Natural killer cell (primary cell): ENCODE results near the gene AATF. TPM values are rescaled to one million over a fixed set of nuclear protein-coding genes. Genes with fewer than 3 reads are reported as not detected.

ENCODE experiments used
- ATAC-seq, 3 donors: fragments of 150-1000 bp in 2 of 3; fragments of 200-7000 bp in 1 of 3; cut with Tn5 transposase; 1 replicate in 1 of 3; 2 replicates in 2 of 3; pipeline ENCODE4 v1.10.0; 2021; ENCODE audit warnings: mild to moderate bottlenecking in 2 of 3, moderate library complexity in 2 of 3
- DNase-seq, 2 donors: peaks; one replicate each; pipeline versions ENCODE4 v3.0.0 to v3.0.0-alpha.2; 2013 to 2021; ENCODE audit warnings: mixed read lengths in 1 of 2
- H3K27ac ChIP-seq: one replicate; pipeline ENCODE4 v1.5.1; 2013; ENCODE audit warnings: mild to moderate bottlenecking, low read length
- H3K27me3 ChIP-seq: one replicate; pipeline ENCODE4 v1.6.1; 2013; ENCODE audit warnings: low read length; ENCODE audit not compliant: control insufficient read depth, insufficient read depth
- H3K36me3 ChIP-seq: one replicate; pipeline ENCODE4 v1.6.1; 2013; ENCODE audit warnings: low read length; ENCODE audit not compliant: control insufficient read depth, insufficient read depth
- H3K4me1 ChIP-seq: one replicate; pipeline ENCODE4 v1.6.1; 2013; ENCODE audit warnings: low read length; ENCODE audit not compliant: control insufficient read depth, insufficient read depth
- H3K4me3 ChIP-seq: one replicate; pipeline ENCODE4 v1.5.1; 2013; ENCODE audit warnings: low read length
- H3K9me3 ChIP-seq: one replicate; pipeline ENCODE4 v1.6.1; 2013; ENCODE audit warnings: low read length; ENCODE audit not compliant: control insufficient read depth, insufficient read depth
- H3K27ac Mint-ChIP-seq, 2 donors: one replicate each; pipeline ENCODE4 v1.8.0; 2022; ENCODE audit warnings: mild to moderate bottlenecking in 2 of 2, mixed read lengths in 2 of 2, moderate library complexity in 1 of 2
- H3K27me3 Mint-ChIP-seq, 2 donors: one replicate each; pipeline ENCODE4 v1.8.0; 2022; ENCODE audit warnings: low read depth in 2 of 2, mixed read lengths in 2 of 2
- H3K36me3 Mint-ChIP-seq: one replicate; pipeline ENCODE4 v1.8.0; 2022; ENCODE audit warnings: mixed read lengths
- H3K4me1 Mint-ChIP-seq, 2 donors: one replicate each; pipeline ENCODE4 v1.8.0; 2022; ENCODE audit warnings: mixed read lengths in 2 of 2
- H3K4me3 Mint-ChIP-seq: one replicate; pipeline ENCODE4 v1.8.0; 2022; ENCODE audit warnings: mild to moderate bottlenecking, moderate library complexity, mixed read lengths
- H3K9me3 Mint-ChIP-seq, 2 donors: one replicate each; pipeline ENCODE4 v1.8.0; 2022; ENCODE audit warnings: mixed read lengths in 2 of 2
- WGBS: methylation state at CpG from one replicate; pipeline ENCODE4 v1.1.7; 2013; ENCODE audit warnings: missing lambda C conversion rate; ENCODE audit not compliant: insufficient coverage; 5-methylcytosine and 5-hydroxymethylcytosine counted together
- intact Hi-C: fragments of 100-400 bp; cut with micrococcal nuclease; formaldehyde crosslinking; loops from one replicate; pipeline ENCODE4 v1.14.2; 2022
- total RNA-seq, 4 donors: library from RNA; stranded (reverse); fragments of 120-200 nt in 1 of 4; gene quantifications; one replicate each; pipeline versions ENCODE4 v1.2.3 to v1.2.4, GENCODE V29; 2013 to 2022
- TF ChIP-seq, protein P1 (sequence below): fragments of 200-600 bp; IDR thresholded peaks from one replicate; pipeline ENCODE4 v1.8.0; 2022; ENCODE audit warnings: antibody characterized with exemption

The AATF gene, protein sequence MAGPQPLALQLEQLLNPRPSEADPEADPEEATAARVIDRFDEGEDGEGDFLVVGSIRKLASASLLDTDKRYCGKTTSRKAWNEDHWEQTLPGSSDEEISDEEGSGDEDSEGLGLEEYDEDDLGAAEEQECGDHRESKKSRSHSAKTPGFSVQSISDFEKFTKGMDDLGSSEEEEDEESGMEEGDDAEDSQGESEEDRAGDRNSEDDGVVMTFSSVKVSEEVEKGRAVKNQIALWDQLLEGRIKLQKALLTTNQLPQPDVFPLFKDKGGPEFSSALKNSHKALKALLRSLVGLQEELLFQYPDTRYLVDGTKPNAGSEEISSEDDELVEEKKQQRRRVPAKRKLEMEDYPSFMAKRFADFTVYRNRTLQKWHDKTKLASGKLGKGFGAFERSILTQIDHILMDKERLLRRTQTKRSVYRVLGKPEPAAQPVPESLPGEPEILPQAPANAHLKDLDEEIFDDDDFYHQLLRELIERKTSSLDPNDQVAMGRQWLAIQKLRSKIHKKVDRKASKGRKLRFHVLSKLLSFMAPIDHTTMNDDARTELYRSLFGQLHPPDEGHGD
- 10 to 100 TPM; 60.1 to 67.2 (median 63.2) TPM for total RNA-seq
- total RNA-seq (2013): 66.4 TPM

DNA sequence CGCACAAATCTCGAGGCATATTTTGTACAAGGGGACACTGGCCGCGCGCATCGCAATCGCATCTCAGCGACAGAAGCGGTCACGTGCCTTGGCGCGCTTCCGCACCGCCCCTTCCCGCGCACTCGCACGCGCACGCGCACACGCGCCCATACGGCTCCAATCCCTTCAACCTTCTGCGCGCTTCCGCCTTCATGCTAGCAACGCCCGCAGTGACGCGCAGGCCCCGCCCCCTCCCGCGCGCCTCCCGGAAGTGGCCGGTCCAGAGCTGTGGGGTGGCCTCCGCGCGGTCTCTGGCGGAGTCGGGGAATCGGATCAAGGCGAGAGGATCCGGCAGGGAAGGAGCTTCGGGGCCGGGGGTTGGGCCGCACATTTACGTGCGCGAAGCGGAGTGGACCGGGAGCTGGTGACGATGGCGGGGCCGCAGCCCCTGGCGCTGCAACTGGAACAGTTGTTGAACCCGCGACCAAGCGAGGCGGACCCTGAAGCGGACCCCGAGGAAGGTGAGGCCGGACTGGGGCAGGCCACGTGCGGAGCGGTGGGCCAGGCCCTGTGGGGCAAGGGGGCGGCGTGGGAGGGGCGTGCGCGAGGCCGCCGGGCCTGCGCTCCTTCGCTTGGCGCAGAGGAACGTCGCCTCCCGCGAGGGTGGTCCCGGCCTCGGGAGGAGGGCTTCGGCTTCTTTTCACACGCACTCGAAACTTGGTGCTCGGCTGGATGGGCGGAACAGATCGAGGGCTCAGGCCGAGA lies at the start of gene AATF:
TSS of gene AATF (plus strand) at position 238 of the 744 bp plus-strand sequence. CDS start at position 410, 172 bp downstream.
- H3K4me3 ChIP-seq: peak within 1 kb of the TSS; percentile 93
- TF ChIP-seq, protein P1, sequence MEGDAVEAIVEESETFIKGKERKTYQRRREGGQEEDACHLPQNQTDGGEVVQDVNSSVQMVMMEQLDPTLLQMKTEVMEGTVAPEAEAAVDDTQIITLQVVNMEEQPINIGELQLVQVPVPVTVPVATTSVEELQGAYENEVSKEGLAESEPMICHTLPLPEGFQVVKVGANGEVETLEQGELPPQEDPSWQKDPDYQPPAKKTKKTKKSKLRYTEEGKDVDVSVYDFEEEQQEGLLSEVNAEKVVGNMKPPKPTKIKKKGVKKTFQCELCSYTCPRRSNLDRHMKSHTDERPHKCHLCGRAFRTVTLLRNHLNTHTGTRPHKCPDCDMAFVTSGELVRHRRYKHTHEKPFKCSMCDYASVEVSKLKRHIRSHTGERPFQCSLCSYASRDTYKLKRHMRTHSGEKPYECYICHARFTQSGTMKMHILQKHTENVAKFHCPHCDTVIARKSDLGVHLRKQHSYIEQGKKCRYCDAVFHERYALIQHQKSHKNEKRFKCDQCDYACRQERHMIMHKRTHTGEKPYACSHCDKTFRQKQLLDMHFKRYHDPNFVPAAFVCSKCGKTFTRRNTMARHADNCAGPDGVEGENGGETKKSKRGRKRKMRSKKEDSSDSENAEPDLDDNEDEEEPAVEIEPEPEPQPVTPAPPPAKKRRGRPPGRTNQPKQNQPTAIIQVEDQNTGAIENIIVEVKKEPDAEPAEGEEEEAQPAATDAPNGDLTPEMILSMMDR: no peak
- H3K9me3 ChIP-seq: no peaks in the 10 kb centered on the region
- peak within 1 kb of the TSS; percentile 88 for H3K27ac ChIP-seq
- Mint-ChIP-seq H3K27me3 (peaks cover 28 to 32% of the 10 kb centered on the region in 2 donors), H3K27ac (peak within 1 kb of the TSS; percentile 95 to 96), H3K4me3 (peak within 1 kb of the TSS; percentile 100), H3K4me1 (peaks cover 53% of the 10 kb centered on the region in 2 donors), H3K9me3 (no peaks in the 10 kb centered on the region), H3K36me3 (peaks cover 16% of the 10 kb centered on the region)
- peak; percentile 99 for DNase-seq
- peaks cover 38% of the 10 kb centered on the region for H3K27me3 ChIP-seq
- WGBS: under 1% methylated on average over 90 of the region's 90 CpGs
- ATAC-seq: peak; percentile 96 to 98 (median 97)
- peaks cover 19% of the 10 kb centered on the region for H3K36me3 ChIP-seq
- peaks cover 21% of the 10 kb centered on the region for H3K4me1 ChIP-seq
- intact Hi-C loops: loop anchor here (2.0 to 10.0 kb wide), 4 partner anchors 14 to 1074 kb away; partner anchors contain the start of gene SYNRG

DNA sequence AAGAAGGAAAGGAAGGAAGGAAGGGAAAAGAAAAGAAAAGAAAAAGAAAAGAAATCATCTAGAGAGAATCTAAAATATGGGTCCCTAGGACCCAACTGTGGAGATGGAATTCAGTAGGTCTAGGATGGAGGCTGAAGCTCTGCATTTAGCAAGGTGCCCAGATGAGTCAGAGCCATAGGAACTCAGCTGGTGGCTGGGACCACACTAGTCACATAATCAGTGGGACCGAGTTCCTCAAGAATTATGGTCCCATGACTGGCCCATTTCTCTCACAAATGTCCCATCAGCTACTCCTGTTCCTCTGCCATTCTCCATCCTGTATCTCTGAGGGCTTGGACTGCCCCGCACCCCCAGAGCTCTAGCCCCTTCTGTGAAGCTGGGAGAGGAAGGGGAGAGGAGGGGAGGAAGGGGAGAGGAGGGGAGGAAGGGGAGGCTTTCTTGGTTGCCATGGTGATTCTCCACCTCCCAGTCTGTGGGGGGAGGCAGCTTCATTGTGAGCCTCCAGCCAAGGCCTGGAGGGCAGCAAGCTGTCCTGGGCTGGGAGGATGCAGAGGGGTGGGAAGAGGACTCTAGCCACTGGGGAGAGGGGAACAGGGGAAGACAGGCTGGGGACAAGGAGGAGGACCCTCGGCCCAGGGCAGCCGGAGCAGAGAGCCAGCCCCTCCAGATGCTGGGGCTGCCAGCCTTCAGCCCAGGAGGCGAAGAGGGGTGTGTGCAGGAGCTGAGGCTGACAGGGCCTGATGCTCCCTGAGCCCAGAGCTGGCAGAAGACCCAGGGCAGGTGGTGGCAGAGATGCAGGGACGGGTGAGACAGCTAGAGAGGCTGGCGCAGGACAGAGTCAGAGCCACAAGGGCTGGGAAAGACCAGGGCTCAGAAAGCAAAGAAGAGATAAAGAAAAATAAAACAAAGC lies 49.2 kb upstream of the AATF start:
- Histone ChIP-seq H3K36me3 (no peaks in the 10 kb centered on the region), H3K4me1 (no peaks in the 10 kb centered on the region), H3K27ac (no peak overlapping the region), H3K9me3 (no peaks in the 10 kb centered on the region), H3K27me3 (no peaks in the 10 kb centered on the region), H3K4me3 (no peak overlapping the region)
- 77% methylated on average over 7 of the region's 7 CpGs for WGBS
- no peak overlapping the region for H3K27ac Mint-ChIP-seq
- TF ChIP-seq, protein P1: no peak
- no peak overlapping the region for H3K4me3 Mint-ChIP-seq
- H3K9me3 Mint-ChIP-seq: no peaks in the 10 kb centered on the region
- ATAC-seq (no peak), DNase-seq (no peak)
- H3K4me1 Mint-ChIP-seq: no peaks in the 10 kb centered on the region
- no peaks in the 10 kb centered on the region for H3K36me3 Mint-ChIP-seq
- intact Hi-C loops: no loop called here
- peaks cover 9 to 19% of the 10 kb centered on the region in 2 donors for H3K27me3 Mint-ChIP-seq

DNA sequence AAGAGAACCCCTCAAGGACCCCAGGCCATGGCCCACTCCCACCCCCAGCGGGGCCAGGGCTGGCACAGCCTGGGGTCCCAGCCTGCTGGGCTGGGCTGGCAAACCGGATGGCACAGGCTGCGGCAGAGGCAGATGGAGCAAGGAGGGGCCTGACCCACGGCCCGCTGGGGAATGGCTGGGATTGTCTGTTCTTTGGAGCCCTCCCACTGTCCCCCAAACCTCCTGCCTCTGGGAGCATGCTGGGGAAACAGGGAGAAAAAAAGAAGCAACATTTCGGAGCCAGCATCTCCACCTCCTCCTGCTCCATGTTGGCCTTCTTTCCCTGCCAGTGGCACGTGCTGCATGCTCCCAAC lies 48.6 kb upstream of the AATF start:
- intact Hi-C loops: no loop called here
- WGBS: 84% methylated on average over 6 of the region's 7 CpGs
- H3K27me3 ChIP-seq: no peaks in the 10 kb centered on the region
- H3K9me3 Mint-ChIP-seq: no peaks in the 10 kb centered on the region
- no peaks in the 10 kb centered on the region for H3K4me1 Mint-ChIP-seq
- no peak overlapping the region for H3K27ac Mint-ChIP-seq
- H3K4me1 ChIP-seq: no peaks in the 10 kb centered on the region
- no peak overlapping the region for H3K27ac ChIP-seq
- TF ChIP-seq, protein P1: no peak
- H3K4me3 ChIP-seq: no peak overlapping the region
- DNase-seq: no peak
- no peak overlapping the region for H3K4me3 Mint-ChIP-seq
- peaks cover 9 to 16% of the 10 kb centered on the region in 2 donors for H3K27me3 Mint-ChIP-seq
- H3K36me3 ChIP-seq: no peaks in the 10 kb centered on the region
- H3K36me3 Mint-ChIP-seq: no peaks in the 10 kb centered on the region
- no peak for ATAC-seq
- no peaks in the 10 kb centered on the region for H3K9me3 ChIP-seq
